GM18526 (cell line): ENCODE measurements around the gene METTL22.

Experiments used
- POLR2A ChIP-seq: IDR thresholded peaks from 3 replicates; pipeline ENCODE4 v1.6.1; 2011; ENCODE audit not compliant: insufficient read length; ENCODE audit errors: extremely low read depth

METTL22 gene

DNA sequence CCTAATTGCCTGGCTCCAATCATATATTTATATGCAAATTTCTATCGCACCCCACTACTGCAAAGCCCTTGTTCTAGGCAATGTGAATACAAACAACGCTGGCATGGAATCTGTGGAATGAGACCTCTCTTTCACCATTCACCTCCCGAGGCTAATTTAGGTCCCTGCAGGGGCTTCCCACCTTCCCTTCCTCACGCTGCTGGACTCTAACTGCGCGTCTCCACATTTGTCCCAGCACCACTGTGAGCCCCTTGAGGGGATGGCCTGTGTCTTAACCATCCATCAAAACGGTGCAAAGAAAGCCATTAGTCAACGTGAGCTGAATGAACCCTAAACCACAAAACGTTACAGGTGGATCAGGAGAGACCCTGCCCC lies 32.8 kb upstream of the METTL22 start:
- no peak for TF ChIP-seq POLR2A

DNA sequence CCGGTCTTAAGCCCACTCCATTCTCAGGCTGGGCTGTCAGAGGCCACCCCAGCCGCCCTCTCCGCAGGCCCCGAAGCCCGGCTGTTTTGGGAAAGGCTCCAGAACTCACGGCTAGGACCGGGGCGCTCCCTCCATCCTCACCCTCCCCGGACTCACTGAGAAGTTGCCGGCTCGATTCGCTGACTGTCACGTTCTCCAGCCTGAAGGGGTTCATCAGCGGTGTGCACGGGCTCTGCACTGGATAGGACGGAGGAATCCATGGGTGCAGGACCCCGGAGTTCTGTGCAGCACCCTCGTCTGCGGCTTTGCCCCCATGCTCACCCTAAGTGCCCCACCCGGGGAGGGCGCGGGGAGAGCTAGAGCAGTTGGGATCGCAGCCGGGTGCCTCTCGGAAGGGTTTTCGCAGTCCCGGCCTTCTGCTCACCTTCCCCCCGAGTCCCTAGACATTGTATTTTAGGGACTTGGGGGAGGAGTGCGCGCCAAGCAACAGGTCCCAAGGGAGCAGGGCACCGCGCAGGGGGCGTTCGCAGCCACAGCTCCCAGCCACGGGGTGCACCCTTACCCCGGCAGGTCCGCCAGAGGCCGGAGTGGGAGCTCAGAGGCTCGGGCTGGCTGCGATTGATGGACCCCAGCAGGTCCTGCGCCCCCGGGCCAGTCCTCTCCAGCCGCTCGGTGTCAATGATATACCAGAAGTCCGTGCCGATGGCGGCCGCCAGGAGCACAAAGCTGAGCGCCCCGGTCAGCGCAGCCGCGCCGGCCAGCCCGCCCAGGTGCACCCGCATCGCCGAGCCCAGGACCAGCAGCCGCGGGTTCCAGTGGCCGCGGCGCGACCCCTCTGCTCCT lies 32.2 kb upstream of the METTL22 start:
- TF ChIP-seq POLR2A: no peak

DNA sequence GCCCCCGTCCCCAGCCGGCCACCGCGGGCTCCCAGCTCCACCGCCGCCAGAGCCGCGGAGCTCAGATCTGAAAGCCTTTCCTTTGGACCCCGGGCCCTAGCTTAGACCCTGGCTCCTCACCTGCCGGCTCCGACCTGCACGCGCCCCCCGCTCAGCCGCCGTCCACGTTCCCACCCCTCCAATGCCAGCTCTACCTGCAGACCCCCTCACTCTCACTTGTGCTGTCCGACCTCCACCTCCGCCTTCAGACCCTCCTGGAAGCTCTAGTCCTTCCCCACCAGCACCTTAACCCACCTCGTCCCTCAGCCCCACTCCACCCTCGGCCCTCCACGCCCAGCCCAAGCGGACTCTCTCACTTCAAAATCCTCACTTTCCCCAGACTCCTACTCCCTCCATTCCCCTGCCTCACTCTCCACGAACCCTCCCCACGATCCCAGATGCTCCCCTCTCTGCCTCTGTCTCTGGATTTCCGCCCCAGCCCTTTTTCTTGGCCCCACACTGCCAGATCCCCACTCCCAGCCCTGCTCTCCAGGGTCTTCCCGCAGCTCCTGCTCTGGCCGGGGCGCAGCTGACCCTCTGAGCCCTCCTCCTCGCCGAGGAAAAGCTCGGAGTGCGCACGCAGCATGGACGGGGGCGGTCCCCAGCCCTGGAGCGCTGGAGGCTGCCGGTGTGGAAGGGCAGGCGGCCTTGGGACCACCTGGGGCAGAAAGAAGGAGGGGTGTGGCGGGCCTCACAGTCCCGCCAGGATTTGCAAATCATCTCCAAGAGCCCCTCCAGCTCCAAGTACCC lies 31.4 kb upstream of the METTL22 start, which contains the start of gene TMEM114:
Gene TMEM114 (minus strand): TSS at position 612 of the 789 bp plus-strand sequence. CDS start 673 bp downstream, outside the sequence.
- TF ChIP-seq POLR2A: no peak

DNA sequence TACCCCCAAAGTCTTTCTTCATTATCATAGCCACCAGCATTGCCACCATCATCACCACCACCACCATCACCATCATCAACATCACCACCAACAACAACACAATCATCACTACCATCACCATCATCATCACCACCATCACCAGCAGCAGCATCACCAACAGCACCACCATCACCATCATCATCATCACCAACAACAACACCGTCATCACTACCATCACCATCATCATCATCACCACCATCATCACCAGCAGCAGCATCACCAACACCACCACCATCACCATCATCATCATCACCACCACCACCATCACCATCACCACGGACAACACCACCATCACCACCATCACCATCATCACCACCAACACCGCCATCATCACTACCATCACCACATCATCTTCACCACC lies 30.7 kb upstream of the METTL22 start:
- TF ChIP-seq POLR2A: no peak

DNA sequence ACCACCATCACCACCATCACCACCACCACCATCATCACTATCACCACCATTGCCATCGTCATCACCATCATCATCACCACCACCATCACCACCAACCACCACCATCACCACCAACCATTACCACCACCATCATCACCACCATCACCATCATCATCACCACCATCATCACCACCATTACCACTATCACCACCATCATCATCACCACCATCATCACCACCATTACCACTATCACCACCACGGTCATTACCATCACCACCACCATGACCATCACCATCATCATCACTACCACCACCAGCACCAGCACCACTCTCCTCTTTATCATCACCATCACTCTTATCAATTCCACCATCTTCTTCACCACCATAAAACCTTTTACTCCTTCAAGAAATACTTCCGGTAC lies 30.0 kb upstream of the METTL22 start:
- TF ChIP-seq POLR2A: no peak

DNA sequence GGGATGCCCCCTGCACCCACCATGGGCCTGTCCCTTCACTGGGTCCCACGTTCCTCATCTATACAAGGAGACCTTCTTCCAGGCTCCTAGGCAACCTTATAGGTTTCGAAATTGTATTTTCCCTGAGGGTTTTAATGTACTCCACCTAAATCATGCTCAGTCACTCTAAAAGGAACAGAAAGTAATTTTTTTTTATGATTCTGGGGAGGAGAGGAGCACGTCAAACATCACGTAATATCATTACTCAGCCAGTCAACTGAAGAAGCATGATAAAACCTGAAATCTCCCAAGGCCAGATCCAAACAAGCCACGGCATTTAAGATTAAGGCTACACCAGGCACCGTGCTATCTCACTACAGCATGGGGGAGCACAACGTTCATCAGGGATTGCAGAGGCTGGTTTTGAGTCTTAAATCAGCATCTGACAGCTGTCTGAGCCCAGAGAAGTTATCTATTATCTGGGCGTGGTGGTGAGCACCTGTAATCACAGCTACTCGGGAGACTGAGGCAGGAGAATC lies 27.3 kb upstream of the METTL22 start:
- no peak for TF ChIP-seq POLR2A

DNA sequence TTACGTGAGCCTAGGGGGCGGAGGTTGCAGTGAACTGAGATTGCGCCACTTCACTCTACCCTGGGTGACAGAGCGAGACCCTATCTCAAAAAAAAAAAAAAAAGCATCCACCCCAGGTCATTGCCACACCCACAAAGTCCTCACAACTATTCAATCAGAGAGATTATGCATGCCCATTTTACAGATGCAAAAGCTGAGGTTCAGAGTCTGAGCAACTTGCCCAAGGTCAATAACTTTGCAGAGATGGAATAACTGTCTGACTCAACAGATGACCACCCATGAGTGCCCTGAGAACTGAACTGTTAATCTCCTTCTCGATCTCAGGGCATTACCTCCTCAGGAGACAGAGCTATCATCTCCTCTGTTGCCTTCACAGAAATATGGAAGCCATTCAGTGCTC lies 25.7 kb upstream of the METTL22 start:
- TF ChIP-seq POLR2A: no peak

DNA sequence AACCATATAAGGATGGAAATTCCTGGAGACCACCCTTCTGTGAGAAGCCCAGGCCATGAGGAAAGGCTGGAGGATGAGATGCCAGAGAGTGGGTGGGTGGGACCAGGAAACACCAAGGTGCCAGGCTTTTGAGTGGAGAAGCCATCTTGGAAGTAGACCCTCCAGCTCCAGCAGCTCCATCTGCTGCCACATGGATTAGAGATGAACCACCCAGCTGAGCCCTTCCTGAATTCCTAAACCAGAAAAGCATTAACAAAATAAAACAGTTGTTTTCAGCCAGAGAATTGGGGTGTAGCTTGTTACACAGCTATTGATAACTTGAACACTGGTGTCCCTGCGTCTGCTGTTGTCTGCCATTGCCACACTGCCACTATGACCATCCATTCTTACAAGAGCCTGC lies 24.9 kb upstream of the METTL22 start:
- no peak for TF ChIP-seq POLR2A

DNA sequence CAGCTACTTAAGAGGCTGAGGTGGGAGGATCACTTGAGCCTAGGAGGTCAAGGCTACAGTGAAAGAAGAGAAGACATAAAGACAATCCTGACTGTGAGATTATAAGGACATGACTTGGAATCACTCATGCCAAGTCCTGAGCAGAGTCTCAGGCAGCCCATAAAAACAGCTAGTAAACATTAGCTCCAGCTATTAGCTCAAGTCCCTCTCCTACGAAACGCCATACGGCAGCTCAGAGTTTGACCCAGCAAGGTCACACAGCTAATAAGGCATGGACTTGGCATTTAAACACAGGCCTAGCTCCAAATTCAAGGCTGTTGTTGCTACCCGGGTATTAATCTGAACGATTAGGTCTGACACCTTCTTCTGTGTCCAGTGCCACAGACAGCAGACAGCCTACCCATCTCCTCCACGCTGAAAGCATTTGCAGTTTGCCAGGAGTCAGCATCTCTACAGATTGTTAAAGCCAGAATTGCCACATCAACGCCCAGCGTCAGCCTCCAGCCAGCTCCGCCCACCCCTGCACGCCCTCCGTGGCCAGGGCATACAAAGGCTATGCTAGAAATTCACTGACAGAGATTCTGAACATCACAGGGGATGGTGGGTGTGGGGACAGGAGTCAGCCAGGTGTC lies 21.2 kb upstream of the METTL22 start:
- no peak for TF ChIP-seq POLR2A

DNA sequence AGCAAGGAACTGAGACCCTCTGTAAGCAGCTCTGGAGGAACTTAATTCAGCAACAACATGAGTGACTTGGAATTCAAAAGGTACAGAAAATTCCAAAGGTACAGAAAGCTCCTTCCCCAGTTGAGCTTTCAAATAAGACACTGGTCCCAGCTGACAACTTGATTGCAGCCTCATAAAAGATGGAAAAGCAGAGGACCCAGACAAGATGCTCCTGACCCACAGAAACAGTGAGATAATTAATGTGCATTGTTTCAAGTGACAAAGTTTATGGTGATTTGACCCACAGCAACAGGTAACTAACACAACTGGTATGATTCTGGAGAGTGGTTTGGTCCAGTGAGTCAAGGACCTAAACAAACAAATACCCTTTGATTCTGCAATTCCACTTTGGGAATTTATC lies 15.9 kb upstream of the METTL22 start:
- no peak for TF ChIP-seq POLR2A

DNA sequence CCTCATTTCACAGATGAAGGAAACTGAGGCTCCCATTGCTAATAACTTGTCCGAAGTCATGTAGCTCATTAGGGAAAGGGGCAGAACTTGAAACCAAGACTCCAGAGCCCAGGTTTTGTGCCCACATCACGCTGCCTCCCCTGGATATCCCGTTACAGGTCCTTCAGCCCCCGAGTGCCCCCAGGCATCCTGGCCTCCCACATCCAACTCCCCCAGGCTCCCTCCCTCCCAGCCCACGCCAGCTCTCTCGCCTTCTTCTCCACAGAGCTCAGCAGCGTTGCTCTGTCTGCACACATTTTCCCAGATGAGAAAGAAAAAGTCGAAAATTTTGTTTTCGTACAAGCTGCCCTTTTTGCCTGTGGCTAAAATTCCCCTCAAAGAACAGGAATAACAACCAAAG lies 14.3 kb upstream of the METTL22 start:
- TF ChIP-seq POLR2A: no peak

DNA sequence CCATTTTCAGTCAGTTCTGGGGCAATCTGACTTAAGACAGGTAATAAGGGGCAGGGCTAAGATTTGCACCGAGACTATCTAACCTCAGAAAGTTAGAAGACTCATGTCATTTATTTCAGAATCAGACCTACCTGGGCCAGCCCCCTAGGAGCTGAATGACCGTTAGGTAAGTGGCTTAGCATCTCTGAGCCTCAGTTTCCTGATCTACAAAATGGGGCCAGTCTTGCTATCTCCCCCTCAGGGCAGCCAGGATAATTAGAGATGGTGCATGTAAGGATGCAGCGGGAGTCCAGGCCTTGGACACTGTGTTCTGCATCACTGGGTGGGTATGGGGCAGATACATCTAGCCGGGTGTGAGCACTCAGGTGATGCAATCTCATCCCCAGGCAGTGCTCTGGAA lies 10.4 kb upstream of the METTL22 start:
- no peak for TF ChIP-seq POLR2A

DNA sequence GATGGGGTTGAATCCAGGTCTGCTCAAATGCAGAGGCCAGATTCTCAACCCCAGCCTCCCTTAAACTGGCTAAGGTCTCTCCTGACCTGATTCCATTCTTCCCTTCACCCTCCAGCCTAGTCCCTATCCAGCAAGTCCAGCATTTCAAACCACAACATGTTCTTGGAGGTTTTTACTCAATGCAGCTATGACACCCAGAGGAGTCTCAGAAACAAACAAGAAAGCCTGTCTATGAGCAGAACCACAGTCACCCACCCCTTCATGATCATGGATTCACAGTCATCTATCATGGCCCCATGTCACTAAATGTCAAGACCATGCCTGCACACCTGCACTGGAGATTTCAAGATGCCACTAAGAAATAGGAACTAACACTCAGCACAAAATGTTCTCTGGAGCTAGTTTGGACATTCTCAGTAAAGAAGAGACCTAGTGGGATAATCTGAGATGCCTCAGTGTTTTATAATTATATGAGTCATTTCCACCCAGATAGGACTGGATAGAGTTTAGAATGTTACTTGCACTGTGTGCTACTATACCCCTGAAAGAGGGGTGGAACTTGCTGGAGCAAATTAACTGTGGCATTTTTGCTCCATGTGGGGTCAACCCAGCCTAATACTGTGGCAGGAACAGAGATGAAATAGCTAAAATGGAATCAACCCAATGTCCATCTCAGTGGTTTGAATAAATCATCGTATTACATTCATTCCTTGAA lies 9.5 kb upstream of the METTL22 start:
- no peak for TF ChIP-seq POLR2A

DNA sequence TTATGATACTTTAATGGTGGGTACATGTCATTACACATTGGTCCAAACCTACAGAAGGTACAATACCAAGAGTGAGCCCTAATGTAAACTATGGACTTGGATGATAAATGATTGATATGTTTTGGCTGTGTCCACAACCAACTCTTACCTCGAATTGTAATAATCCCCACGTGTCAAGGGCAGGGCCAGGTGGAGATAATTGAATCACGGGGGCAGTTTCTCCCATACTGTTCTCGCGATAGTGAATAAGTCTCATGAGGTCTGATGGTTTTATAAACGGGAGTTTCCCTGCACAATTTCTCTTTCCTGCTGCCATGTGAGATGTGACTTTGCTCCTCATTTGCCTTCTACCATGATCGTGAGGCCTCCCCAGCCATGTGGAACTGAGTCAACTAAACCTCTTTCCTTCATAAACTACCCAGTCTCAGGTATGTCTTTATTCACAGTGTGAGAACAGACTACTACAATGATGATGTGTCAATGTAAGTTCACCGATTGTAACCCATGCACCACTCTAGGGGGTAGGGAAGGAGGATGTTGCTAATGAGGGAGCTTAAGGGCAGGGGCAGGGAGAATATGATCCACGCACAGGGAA lies 7.0 kb upstream of the METTL22 start:
- no peak for TF ChIP-seq POLR2A

DNA sequence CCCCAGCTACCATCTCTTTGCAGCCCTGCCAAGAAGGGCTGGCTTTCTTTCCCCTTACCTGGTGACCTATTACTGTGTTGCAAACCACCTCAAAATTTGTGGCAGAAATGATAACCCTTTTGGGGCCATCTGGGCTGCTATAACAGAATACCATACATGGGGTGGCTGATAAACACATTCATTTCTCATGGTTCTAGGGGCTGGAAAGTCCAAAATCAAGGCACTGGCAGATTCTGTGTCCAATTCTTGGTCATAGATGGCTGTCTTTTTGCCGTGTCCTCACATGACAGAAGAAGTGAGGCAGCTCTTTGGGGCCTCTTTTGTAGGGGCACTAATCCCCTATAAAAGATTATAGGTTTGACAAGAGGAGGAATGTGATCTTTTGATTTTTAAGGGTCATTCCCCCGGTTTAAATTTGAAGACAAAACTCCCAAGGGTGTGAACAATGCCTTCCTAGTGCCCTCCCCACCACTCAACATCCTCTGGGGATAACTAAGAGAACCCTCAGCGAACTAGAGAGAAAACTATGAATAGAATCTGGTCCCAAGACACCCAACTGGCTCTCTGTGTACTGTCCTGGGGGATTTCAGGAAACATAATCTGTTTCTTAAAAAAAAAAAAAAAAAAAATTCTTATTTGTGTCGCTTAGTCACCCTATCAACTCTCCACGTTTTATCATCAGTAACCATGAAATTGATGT lies 1.7 kb upstream of the METTL22 start:
- TF ChIP-seq POLR2A: no peak

DNA sequence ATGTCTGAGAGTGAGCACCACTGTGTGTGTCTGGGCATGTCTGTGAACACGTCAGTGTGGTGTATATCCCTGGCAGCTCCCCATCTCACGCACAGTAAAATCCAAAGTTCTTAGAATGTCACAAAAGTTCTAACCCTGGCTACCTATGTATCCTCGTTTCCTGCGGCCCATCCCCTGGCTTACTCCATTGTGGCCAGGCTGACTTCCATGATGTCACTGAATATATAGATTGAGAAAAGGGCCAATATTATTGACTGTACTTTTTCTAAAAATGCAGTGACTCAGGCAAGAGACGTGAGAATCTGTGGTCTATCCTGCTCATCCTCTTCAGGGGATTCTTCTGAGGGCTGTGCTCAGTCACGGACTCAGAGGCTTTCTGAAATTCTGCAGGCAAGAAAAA lies 963 bp upstream of the METTL22 start:
- no peak for TF ChIP-seq POLR2A
